Measurements from ENCODE around the gene FSIP1.

GRCh38 chr15:39796601-39797000, 14.0 kb upstream of the FSIP1 start:
- TF ChIP-seq POLR2AphosphoS5 (IDR thresholded peaks at IDR 0.05; ENCODE audit: low read depth, low read length) (no peak), REST (IDR thresholded peaks at IDR 0.05; ENCODE audit: insufficient read depth in 1 of 2, low read depth in 2 of 2, low read length in 2 of 2) (no peak), SIN3A (IDR thresholded peaks at IDR 0.05; ENCODE audit: borderline replicate concordance, insufficient read depth, low read length) (no peak), FOXP2 (optimal IDR thresholded peaks at IDR 0.05; ENCODE audit: borderline replicate concordance, extremely low read depth, extremely low read length, insufficient read depth) (no peak), TAF1 (IDR thresholded peaks at IDR 0.05; ENCODE audit: borderline replicate concordance, insufficient read depth, low read length) (no peak)
